Mucosa of stomach (tissue), 1 donor: ENCODE data around the gene RASL12.
"Not testable (repeated sequence)": the region's sequence is repeated elsewhere in the genome, so short reads cannot be mapped to it uniquely, and the experiment has no call there.

ENCODE experiments used
- H3K27me3 ChIP-seq: one replicate; pipeline ENCODE4 v1.7.0; 2013; ENCODE audit warnings: mild to moderate bottlenecking, low read length; ENCODE audit not compliant: control insufficient read depth, insufficient read depth
- H3K36me3 ChIP-seq: one replicate; pipeline ENCODE4 v1.7.0; 2013; ENCODE audit warnings: low read length; ENCODE audit not compliant: control insufficient read depth, insufficient read depth
- H3K4me1 ChIP-seq: one replicate; pipeline ENCODE4 v1.7.0; 2013; ENCODE audit warnings: mild to moderate bottlenecking, low read length; ENCODE audit not compliant: control insufficient read depth, insufficient read depth
- H3K4me3 ChIP-seq: one replicate; pipeline ENCODE4 v1.7.0; 2013; ENCODE audit warnings: low read length
- H3K9ac ChIP-seq: one replicate; pipeline ENCODE4 v1.7.0; 2013; ENCODE audit warnings: mild to moderate bottlenecking, low read length, moderate library complexity
- H3K9me3 ChIP-seq: one replicate; pipeline ENCODE4 v1.7.0; 2013; ENCODE audit warnings: mild to moderate bottlenecking, low read length, moderate library complexity; ENCODE audit not compliant: control insufficient read depth
- donor health status: Pancreatic carcinoma.

RASL12 gene

GRCh38 chr15:65027593-65027992 is 40.2 kb downstream of the RASL12 start:
- Histone ChIP-seq H3K4me1 (no peaks in the 10 kb centered on the region), H3K4me3 (no peak overlapping the region), H3K9ac (no peak overlapping the region), H3K36me3 (no peaks in the 10 kb centered on the region), H3K27me3 (no peaks in the 10 kb centered on the region), H3K9me3 (no peaks in the 10 kb centered on the region)

- H3K4me3 ChIP-seq = no peak overlapping the region
- no peaks in the 10 kb centered on the region for H3K27me3 ChIP-seq
- H3K9me3 ChIP-seq = no peaks in the 10 kb centered on the region
- no peak overlapping the region for H3K9ac ChIP-seq
- H3K36me3 ChIP-seq = no peaks in the 10 kb centered on the region
- peaks cover 6% of the 10 kb centered on the region for H3K4me1 ChIP-seq
These were observed 41.0 kb downstream of the RASL12 start for GRCh38 chr15:65026756-65027155.

- Histone ChIP-seq H3K27me3 (no peaks in the 10 kb centered on the region), H3K9me3 (no peaks in the 10 kb centered on the region), H3K4me1 (peaks cover 12% of the 10 kb centered on the region), H3K4me3 (no peak overlapping the region), H3K36me3 (no peaks in the 10 kb centered on the region), H3K9ac (no peak overlapping the region)
These were observed 46.3 kb downstream of the RASL12 start for GRCh38 chr15:65021488-65021887.

GRCh38 chr15:65020419-65020818 is 47.4 kb downstream of the RASL12 start:
- no peak overlapping the region for H3K4me3 ChIP-seq
- no peaks in the 10 kb centered on the region for H3K36me3 ChIP-seq
- no peaks in the 10 kb centered on the region for H3K27me3 ChIP-seq
- H3K4me1 ChIP-seq = peaks cover 12% of the 10 kb centered on the region
- no peak overlapping the region for H3K9ac ChIP-seq
- H3K9me3 ChIP-seq = no peaks in the 10 kb centered on the region

DNA sequence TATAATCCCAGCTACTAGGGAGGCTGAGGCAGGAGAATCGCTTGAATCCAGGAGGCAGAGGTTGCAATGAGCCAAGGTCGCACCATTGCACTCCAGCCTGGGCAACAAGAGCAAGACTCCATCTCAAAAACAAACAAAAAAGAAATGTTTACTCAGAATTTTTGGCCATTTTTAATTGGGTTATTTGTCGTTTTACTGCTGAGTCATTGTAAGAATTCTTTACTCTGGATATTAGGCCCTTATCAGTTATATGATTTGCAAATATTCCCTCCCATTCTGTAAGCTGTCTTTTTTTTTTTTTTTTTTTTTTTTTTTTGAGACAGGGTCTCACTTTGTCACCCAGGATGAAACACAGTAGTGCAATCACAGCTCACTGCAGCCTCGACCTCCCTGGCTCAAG is 56.6 kb downstream of the RASL12 start:
- not testable (repeated sequence) for H3K36me3 ChIP-seq, H3K9ac ChIP-seq

GRCh38 chr15:65008983-65009382 is 58.8 kb downstream of the RASL12 start:
- no peaks in the 10 kb centered on the region for H3K36me3 ChIP-seq
- no peaks in the 10 kb centered on the region for H3K27me3 ChIP-seq
- H3K4me3 ChIP-seq = no peak overlapping the region
- H3K9me3 ChIP-seq = no peaks in the 10 kb centered on the region
- no peak overlapping the region for H3K9ac ChIP-seq
- no peaks in the 10 kb centered on the region for H3K4me1 ChIP-seq

More for the DNA sequence above, 56.6 kb downstream of the RASL12 start:
- not testable (repeated sequence) for H3K9me3 ChIP-seq, H3K4me1 ChIP-seq, H3K4me3 ChIP-seq, H3K27me3 ChIP-seq

- Histone ChIP-seq H3K4me3 (no peak overlapping the region), H3K9ac (no peak overlapping the region), H3K27me3 (no peaks in the 10 kb centered on the region), H3K9me3 (no peaks in the 10 kb centered on the region), H3K4me1 (no peaks in the 10 kb centered on the region), H3K36me3 (no peaks in the 10 kb centered on the region)
These were observed 60.9 kb downstream of the RASL12 start for GRCh38 chr15:65006876-65007275.

DNA sequence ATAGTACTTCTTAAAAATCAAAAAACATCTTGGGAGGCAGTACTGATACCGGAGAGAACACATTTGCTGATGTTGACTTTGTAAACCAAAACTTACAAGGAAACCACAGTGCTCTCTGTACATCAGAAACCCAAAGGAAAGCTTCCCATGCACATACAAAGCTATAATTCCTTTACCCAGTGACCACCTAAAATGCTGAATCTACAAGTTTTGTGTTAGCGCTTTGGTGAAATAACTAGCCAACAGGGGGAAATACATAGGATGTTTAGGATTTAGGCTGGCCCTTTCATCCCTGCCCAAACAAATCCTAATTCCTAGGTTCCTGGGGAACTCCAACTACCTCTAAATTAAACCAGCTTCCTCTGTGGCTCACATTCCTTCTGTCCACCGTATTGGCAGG is 62.8 kb downstream of the RASL12 start:
- no peak overlapping the region for H3K4me3 ChIP-seq
- H3K9ac ChIP-seq = no peak overlapping the region
- no peaks in the 10 kb centered on the region for H3K4me1 ChIP-seq
- no peaks in the 10 kb centered on the region for H3K27me3 ChIP-seq
- H3K36me3 ChIP-seq = no peaks in the 10 kb centered on the region
- no peaks in the 10 kb centered on the region for H3K9me3 ChIP-seq
